HCT116 (cell line): ENCODE data around the gene DRAXIN. TPM values are rescaled to one million over a fixed set of nuclear protein-coding genes. Genes with fewer than 3 reads are reported as not detected.

Experiments
- ATAC-seq: fragments of 200-7000 bp; cut with Tn5 transposase; 2 replicates; pipeline ENCODE4 v1.9.1; 2020; ENCODE audit warnings: mild to moderate bottlenecking, moderate library complexity
- BruUV-seq: library from RNA; stranded (reverse); fragments of 400-500 nt; replicated peaks from 2 replicates; lab custom pipeline; 2021; lab: Mats Ljungman, UMichigan
- CTCF ChIA-PET: fragments of 300-600 bp; sonication (Branson Sonifier 250); formaldehyde crosslinking; loops from one replicate; lab custom pipeline; 2021; ENCODE audit warnings: antibody characterized with exemption; lab: Charles Lee
- POLR2A ChIA-PET: fragments of 300-600, 350-600 bp; sonication (Branson Sonifier 250); formaldehyde crosslinking; loops from one replicate; lab custom pipeline; 2021; ENCODE audit warnings: antibody characterized with exemption; lab: Charles Lee
- RAD21 ChIA-PET, 2 experiments: fragments of 300-600 bp; sonication (Branson Sonifier 250); formaldehyde crosslinking; loops; one replicate each; lab custom pipeline; 2023; ENCODE audit warnings: low total read pairs in 2 of 2; ENCODE audit not compliant: uncharacterized antibody in 2 of 2, unreplicated experiment in 2 of 2, low non-redundant PET in 1 of 2; lab: Charles Lee
- DNase-seq: peaks from one replicate; pipeline ENCODE4 v3.0.0-alpha.2; 2010; ENCODE audit warnings: low read depth, low spot score
- H2AFZ ChIP-seq: fragments of 200-600 bp; shearing (Covaris generic), sonication (generic); 2 replicates; pipeline ENCODE4 v1.6.1; 2017; ENCODE audit warnings: low read depth, mixed run types, mixed read lengths, antibody characterized with exemption, low read length; ENCODE audit not compliant: poor library complexity, severe bottlenecking
- H3K27ac ChIP-seq: 2 replicates; pipeline ENCODE4 v1.5.1; 2012; ENCODE audit warnings: low read depth, low read length
- H3K27me3 ChIP-seq: fragments of 200-600 bp; sonication (generic); 2 replicates; pipeline ENCODE4 v1.6.1; 2016; ENCODE audit warnings: mixed run types, low read length, mixed read lengths; ENCODE audit not compliant: insufficient read depth
- H3K36me3 ChIP-seq, 2 experiments: fragments of 200-500 bp in 1 of 2; fragments of 200-600 bp in 1 of 2; sonication (Bioruptor generic) in 1 of 2; sonication (generic) in 1 of 2; 2 replicates each; pipeline versions ENCODE4 v1.5.1 to v1.6.1; 2014 to 2016; ENCODE audit warnings: low read length in 2 of 2, inconsistent platforms in 1 of 2, mixed read lengths in 1 of 2, mixed run types in 1 of 2; ENCODE audit not compliant: insufficient read depth in 2 of 2, control insufficient read depth in 1 of 2
- H3K4me1 ChIP-seq, 2 experiments: fragments of 200-600 bp in 1 of 2; sonication (generic) in 1 of 2; 2 replicates each; pipeline versions ENCODE4 v1.5.1 to v1.6.1; 2012 to 2017; ENCODE audit warnings: low read length in 2 of 2, inconsistent platforms in 1 of 2, mild to moderate bottlenecking in 1 of 2, mixed read lengths in 1 of 2, mixed run types in 1 of 2, moderate library complexity in 1 of 2; ENCODE audit not compliant: insufficient read depth in 2 of 2, control insufficient read depth in 1 of 2
- H3K4me2 ChIP-seq: fragments of 200-600 bp; sonication (generic); 2 replicates; pipeline ENCODE4 v1.6.1; 2017; ENCODE audit warnings: mixed run types, low read length, mixed read lengths
- H3K4me3 ChIP-seq, 2 experiments: fragments of 200-600 bp in 1 of 2; sonication (generic) in 1 of 2; replicated peaks in 1 of 2; 2 replicates each; pipeline ENCODE4 v1.5.1; 2011 to 2016; ENCODE audit warnings: low read length in 2 of 2, control low read depth in 1 of 2, low read depth in 1 of 2, mild to moderate bottlenecking in 1 of 2, mixed read lengths in 1 of 2, mixed run types in 1 of 2
- H3K79me2 ChIP-seq: fragments of 200-600 bp; sonication (generic); 2 replicates; pipeline ENCODE4 v1.6.1; 2017; ENCODE audit warnings: mild to moderate bottlenecking, mixed run types, low read length, moderate library complexity, mixed read lengths; ENCODE audit not compliant: insufficient read depth
- H3K9ac ChIP-seq: fragments of 200-600 bp; sonication (generic); 2 replicates; pipeline ENCODE4 v1.6.1; 2016; ENCODE audit warnings: low read length, mixed read lengths
- H3K9me2 ChIP-seq: fragments of 200-600 bp; sonication (generic), shearing (Covaris generic); 2 replicates; pipeline ENCODE4 v1.6.1; 2017; ENCODE audit warnings: mixed run types, mild to moderate bottlenecking, moderate library complexity; ENCODE audit not compliant: insufficient read depth
- H3K9me3 ChIP-seq, 2 experiments: fragments of 200-500 bp in 1 of 2; fragments of 200-600 bp in 1 of 2; sonication (Bioruptor generic) in 1 of 2; sonication (generic) in 1 of 2; 2 replicates each; pipeline ENCODE4 v1.6.1; 2014 to 2017; ENCODE audit warnings: low read length in 2 of 2, mixed read lengths in 2 of 2, inconsistent platforms in 1 of 2, low read depth in 1 of 2, mild to moderate bottlenecking in 1 of 2, mixed run types in 1 of 2, moderate library complexity in 1 of 2; ENCODE audit not compliant: control insufficient read depth in 1 of 2, insufficient read depth in 1 of 2
- H4K20me1 ChIP-seq: fragments of 200-600 bp; sonication (generic), shearing (Covaris generic); 2 replicates; pipeline ENCODE4 v1.6.1; 2017; ENCODE audit warnings: mixed run types, mild to moderate bottlenecking, moderate library complexity; ENCODE audit not compliant: insufficient read depth
- ATF3 ChIP-seq: IDR thresholded peaks from 2 replicates; pipeline ENCODE4 v1.6.1; 2012
- CBX3 ChIP-seq: IDR thresholded peaks from 2 replicates; pipeline ENCODE4 v1.6.1; 2012; ENCODE audit warnings: low read depth
- ELF1 ChIP-seq: IDR thresholded peaks from 2 replicates; pipeline ENCODE4 v1.6.1; 2012; ENCODE audit warnings: low read depth, borderline replicate concordance
- EZH2phosphoT487 ChIP-seq: fragments of 200-600 bp; IDR thresholded peaks from 2 replicates; pipeline ENCODE4 v1.6.1; 2018; ENCODE audit warnings: antibody characterized with exemption, borderline replicate concordance
- FOSL1 ChIP-seq: IDR thresholded peaks from 2 replicates; pipeline ENCODE4 v1.6.1; 2012; ENCODE audit warnings: low read depth
- MAX ChIP-seq: IDR thresholded peaks from 2 replicates; pipeline ENCODE4 v1.6.1; 2012
- POLR2A ChIP-seq: IDR thresholded peaks from 2 replicates; pipeline ENCODE4 v1.7.0; 2011; ENCODE audit warnings: borderline replicate concordance; ENCODE audit not compliant: insufficient read depth, insufficient read length; ENCODE audit errors: extremely low read depth
- POLR2AphosphoS5 ChIP-seq: IDR thresholded peaks from 2 replicates; pipeline ENCODE4 v1.6.1; 2011; ENCODE audit warnings: mild to moderate bottlenecking, low read depth, low read length, moderate library complexity
- REST ChIP-seq: IDR thresholded peaks from 2 replicates; pipeline ENCODE4 v1.6.1; 2012; ENCODE audit warnings: low read depth
- SIN3A ChIP-seq: IDR thresholded peaks from 2 replicates; pipeline ENCODE4 v1.6.1; 2012; ENCODE audit warnings: low read depth
- TCF7L2 ChIP-seq: IDR thresholded peaks from 2 replicates; pipeline ENCODE4 v1.7.0; 2011; ENCODE audit warnings: borderline replicate concordance, inconsistent platforms; ENCODE audit not compliant: insufficient read depth, insufficient read length; ENCODE audit errors: extremely low read depth
- ZBTB33 ChIP-seq: IDR thresholded peaks from 2 replicates; pipeline ENCODE4 v1.6.1; 2011; ENCODE audit warnings: mild to moderate bottlenecking, low read length, moderate library complexity; ENCODE audit not compliant: insufficient replicate concordance; ENCODE audit errors: extremely low read depth
- ZFX ChIP-seq: fragments of 450-650 bp; IDR thresholded peaks from 2 replicates; pipeline ENCODE4 v1.6.1; 2017
- ZNF274 ChIP-seq: fragments of 200-500 bp; sonication (Bioruptor generic); IDR thresholded peaks from 2 replicates; pipeline ENCODE4 v1.6.1; 2014; ENCODE audit warnings: mild to moderate bottlenecking, low read depth, low read length, inconsistent platforms
- intact Hi-C: fragments of 100-400 bp; cut with micrococcal nuclease; formaldehyde crosslinking; loops from 2 replicates; pipeline ENCODE4 v1.10.0; 2022
- total RNA-seq: library from RNA; stranded (reverse); gene quantifications from one replicate; pipeline ENCODE4 v1.2.1, GENCODE V29; 2021; ENCODE audit not compliant: unreplicated experiment

DRAXIN gene
- total RNA-seq, 1 experiment from 2014 or later, result 0.47 TPM

GRCh38 chr1:11697893-11698210 is 6.3 kb downstream of the DRAXIN start:
- intact Hi-C loops, result no loop called here
- BruUV-seq, result no TSS peak
- Histone ChIP-seq H4K20me1 (no peaks in the 10 kb centered on the region), H3K36me3 (no peaks in the 10 kb centered on the region), H2AFZ (no peak overlapping the region), H3K27ac (no peak overlapping the region), H3K79me2 (no peaks in the 10 kb centered on the region), H3K27me3 (peaks cover 17% of the 10 kb centered on the region; the same call in 1 of the 2 replicates), H3K4me2 (no peak overlapping the region), H3K4me3 (no peak overlapping the region), H3K9ac (no peak overlapping the region), H3K9me2 (no peaks in the 10 kb centered on the region), H3K4me1 (peaks cover 11 to 15% of the 10 kb centered on the region in 2 experiments), H3K9me3 (no peaks in the 10 kb centered on the region)
- DNase-seq, result no peak
- ChIA-PET RAD21 (no interaction called here), CTCF (no interaction called here), POLR2A (no interaction called here)
- no peak for ATAC-seq
- TF ChIP-seq CBX3 (no peak), POLR2A (no peak), FOSL1 (no peak), REST (no peak), ATF3 (no peak), ZBTB33 (no peak), SIN3A (no peak), TCF7L2 (no peak), ELF1 (no peak), EZH2phosphoT487 (no peak), ZNF274 (no peak), POLR2AphosphoS5 (no peak), MAX (no peak), ZFX (no peak)
